Right atrium auricular region (tissue), 2 donors: Measurements from ENCODE around the gene PLD6. TPM values are rescaled to one million over a fixed set of nuclear protein-coding genes. Genes with fewer than 3 reads are reported as not detected.
"Not testable (repeated sequence)": the region's sequence is repeated elsewhere in the genome, so short reads cannot be mapped to it uniquely, and the experiment has no call there.

Experiments
- DNase-seq: peaks from one replicate; pipeline ENCODE4 v3.0.0-alpha.2; 2019; ENCODE audit warnings: low spot score
- H3K27ac ChIP-seq, 2 donors: fragments of 200-600 bp; sonication (generic); 1 replicate in 1 of 2; 2 replicates in 1 of 2; pipeline ENCODE4 v1.5.1; 2016 to 2019
- H3K27me3 ChIP-seq, 2 donors: fragments of 200-600 bp; sonication (generic); one replicate each; pipeline versions ENCODE4 v1.5.1 to v1.6.0; 2017 to 2019
- H3K36me3 ChIP-seq: fragments of 200-600 bp; sonication (generic); one replicate; pipeline ENCODE4 v1.5.1; 2016
- H3K4me1 ChIP-seq, 2 donors: fragments of 200-600 bp; sonication (generic); one replicate each; pipeline versions ENCODE4 v1.5.1 to v1.6.0; 2017 to 2019
- H3K4me3 ChIP-seq, 2 donors: fragments of 200-600 bp; sonication (generic); 1 replicate in 1 of 2; 2 replicates in 1 of 2; pipeline ENCODE4 v1.5.1; 2017 to 2019; ENCODE audit warnings: mild to moderate bottlenecking in 1 of 2, moderate library complexity in 1 of 2
- H3K9me3 ChIP-seq, 2 donors: fragments of 200-600 bp; sonication (generic); one replicate each; pipeline ENCODE4 v1.5.1; 2019
- total RNA-seq, 2 donors: library from RNA; depleted of rRNA; stranded (reverse); fragments of >200 nt; gene quantifications; one replicate each; pipeline ENCODE4 v1.1.0, GENCODE V29; 2016
- TF ChIP-seq, protein P1 (sequence below), 2 donors: fragments of 200-600 bp; sonication (generic); IDR thresholded peaks; one replicate each; pipeline ENCODE4 v1.5.1; 2019; ENCODE audit warnings: antibody characterized with exemption in 2 of 2

Gene PLD6, protein sequence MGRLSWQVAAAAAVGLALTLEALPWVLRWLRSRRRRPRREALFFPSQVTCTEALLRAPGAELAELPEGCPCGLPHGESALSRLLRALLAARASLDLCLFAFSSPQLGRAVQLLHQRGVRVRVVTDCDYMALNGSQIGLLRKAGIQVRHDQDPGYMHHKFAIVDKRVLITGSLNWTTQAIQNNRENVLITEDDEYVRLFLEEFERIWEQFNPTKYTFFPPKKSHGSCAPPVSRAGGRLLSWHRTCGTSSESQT
- 1 to 10 TPM; 3.1 to 6.8 TPM for total RNA-seq

DNA sequence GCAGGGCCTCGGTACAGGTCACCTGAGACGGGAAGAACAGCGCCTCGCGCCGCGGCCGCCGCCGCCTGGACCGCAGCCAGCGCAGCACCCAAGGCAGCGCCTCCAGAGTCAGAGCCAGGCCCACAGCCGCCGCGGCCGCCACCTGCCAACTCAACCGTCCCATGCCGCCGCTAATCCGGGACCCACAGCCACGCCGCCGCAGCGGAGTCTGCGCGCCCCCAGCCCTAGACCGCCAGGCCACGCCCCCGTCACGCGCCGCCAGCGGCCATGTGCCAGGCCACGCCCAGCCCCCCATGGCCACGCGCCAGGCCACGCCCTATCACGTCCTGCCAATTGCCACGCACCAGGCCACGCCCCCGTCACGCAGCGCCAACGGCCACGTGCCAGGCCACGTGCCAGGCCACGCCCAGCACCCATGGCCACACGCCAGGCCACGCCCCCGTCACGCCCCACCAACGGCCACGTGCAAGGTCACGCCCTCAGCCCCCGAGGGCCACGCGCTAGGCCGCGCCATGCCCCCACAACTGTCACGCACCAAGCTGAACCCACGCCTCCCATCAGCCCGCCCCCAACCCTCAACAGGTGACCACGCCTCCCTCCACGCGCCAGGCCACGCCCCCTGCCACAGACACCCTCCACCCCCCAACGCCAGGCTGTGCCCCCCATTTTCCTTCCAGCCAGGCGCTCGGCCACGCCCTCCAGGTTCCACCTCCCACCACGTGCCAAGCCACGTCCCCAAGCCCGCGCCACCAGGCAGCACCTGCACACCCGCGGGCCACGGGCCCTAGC is at the start of gene PLD6:
TSS of gene PLD6 (minus strand) at position 210 of the 789 bp plus-strand sequence. CDS start at position 163, 47 bp downstream.
- TF ChIP-seq, protein P1, sequence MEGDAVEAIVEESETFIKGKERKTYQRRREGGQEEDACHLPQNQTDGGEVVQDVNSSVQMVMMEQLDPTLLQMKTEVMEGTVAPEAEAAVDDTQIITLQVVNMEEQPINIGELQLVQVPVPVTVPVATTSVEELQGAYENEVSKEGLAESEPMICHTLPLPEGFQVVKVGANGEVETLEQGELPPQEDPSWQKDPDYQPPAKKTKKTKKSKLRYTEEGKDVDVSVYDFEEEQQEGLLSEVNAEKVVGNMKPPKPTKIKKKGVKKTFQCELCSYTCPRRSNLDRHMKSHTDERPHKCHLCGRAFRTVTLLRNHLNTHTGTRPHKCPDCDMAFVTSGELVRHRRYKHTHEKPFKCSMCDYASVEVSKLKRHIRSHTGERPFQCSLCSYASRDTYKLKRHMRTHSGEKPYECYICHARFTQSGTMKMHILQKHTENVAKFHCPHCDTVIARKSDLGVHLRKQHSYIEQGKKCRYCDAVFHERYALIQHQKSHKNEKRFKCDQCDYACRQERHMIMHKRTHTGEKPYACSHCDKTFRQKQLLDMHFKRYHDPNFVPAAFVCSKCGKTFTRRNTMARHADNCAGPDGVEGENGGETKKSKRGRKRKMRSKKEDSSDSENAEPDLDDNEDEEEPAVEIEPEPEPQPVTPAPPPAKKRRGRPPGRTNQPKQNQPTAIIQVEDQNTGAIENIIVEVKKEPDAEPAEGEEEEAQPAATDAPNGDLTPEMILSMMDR (IDR thresholded peaks at IDR 0.05) = peak in 1 of 2 donors; percentile 17
- Histone ChIP-seq H3K4me1 (peaks cover 0 to 56% of the 10 kb centered on the region in 2 donors), H3K9me3 (no peaks in the 10 kb centered on the region), H3K27me3 (no peaks in the 10 kb centered on the region), H3K36me3 (no peaks in the 10 kb centered on the region), H3K27ac (peak within 1 kb of the TSS; percentile 78 to 82), H3K4me3 (peak within 1 kb of the TSS; percentile 33 to 64)
- DNase-seq = peak; percentile 76

DNA sequence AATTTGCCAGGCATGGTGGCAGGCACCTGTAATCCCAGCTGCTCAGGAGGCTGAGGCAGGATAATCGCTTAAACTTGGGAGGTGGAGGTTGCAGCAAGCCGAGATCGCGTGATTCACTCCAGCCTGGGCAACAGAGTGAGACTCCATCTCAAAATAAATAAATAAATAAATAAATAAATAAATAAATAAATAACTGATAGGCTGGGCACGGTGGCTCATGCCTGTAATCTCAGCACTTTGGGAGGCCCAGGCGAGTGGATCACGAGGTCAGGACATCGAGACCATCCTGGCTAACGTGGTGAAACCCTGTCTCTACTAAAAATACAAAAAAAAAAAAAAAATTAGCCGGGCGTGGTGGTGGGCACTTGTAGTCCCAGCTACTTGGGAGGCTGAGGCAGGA is 49.6 kb upstream of the PLD6 start:
- H3K36me3 ChIP-seq = peaks cover 64% of the 10 kb centered on the region
- H3K4me3 ChIP-seq, H3K27me3 ChIP-seq: not testable (repeated sequence)

DNA sequence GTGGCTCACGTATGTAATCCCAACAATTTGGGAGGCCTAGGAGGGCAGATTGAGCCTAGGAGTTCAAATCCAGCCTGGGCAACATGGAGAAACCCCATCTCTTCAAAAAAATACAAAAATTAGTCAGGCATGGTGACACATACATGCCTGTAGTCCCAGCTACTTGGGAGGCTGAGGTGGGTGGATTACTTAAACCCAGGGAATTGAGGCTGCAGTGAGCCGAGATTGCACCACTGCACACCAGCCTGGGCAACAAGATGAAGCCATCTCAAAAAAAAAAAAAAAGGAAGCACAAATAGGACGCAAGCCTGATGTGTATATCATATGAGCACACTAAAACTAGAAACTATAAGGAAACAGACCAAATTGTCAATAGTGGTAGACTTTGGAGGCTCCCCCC is 47.9 kb upstream of the PLD6 start:
- Histone ChIP-seq H3K4me1 (peaks cover 0 to 10% of the 10 kb centered on the region in 2 donors), H3K4me3 (no peak overlapping the region), H3K9me3 (no peaks in the 10 kb centered on the region), H3K36me3 (peaks cover 62% of the 10 kb centered on the region), H3K27me3 (no peaks in the 10 kb centered on the region), H3K27ac (no peak overlapping the region)
- DNase-seq = no peak
- TF ChIP-seq, protein P1 (IDR thresholded peaks at IDR 0.05) = no peak

More for the DNA sequence above, 49.6 kb upstream of the PLD6 start:
- peaks cover 0 to 10% of the 10 kb centered on the region in 2 donors for H3K4me1 ChIP-seq
- not testable (repeated sequence) for DNase-seq, H3K9me3 ChIP-seq, H3K27ac ChIP-seq

DNA sequence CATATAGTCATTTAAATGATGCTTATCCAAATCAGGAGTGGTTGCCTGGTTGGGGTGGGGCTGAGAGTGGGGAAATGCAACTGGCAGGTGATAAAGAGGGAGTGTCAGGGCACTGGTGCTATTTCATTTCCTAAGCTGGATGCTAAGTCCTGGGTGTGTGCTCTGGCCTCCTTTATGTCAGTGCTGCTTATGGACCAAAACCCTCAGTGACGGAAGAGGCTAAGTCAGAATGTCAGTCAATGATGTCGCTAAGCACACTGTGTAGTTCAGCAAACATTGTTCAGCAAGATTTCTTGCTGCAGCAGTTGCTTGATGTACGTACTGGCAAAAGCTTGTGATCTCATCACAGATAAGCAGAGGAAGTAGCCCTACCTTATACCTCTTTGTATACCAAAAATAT is 47.3 kb upstream of the PLD6 start:
- H3K9me3 ChIP-seq = no peaks in the 10 kb centered on the region
- no peak overlapping the region for H3K27ac ChIP-seq
- TF ChIP-seq, protein P1 (IDR thresholded peaks at IDR 0.05) = no peak
- H3K27me3 ChIP-seq = no peaks in the 10 kb centered on the region
- peaks cover 62% of the 10 kb centered on the region for H3K36me3 ChIP-seq
- no peak overlapping the region for H3K4me3 ChIP-seq
- peaks cover 0 to 10% of the 10 kb centered on the region in 2 donors for H3K4me1 ChIP-seq
- no peak for DNase-seq

DNA sequence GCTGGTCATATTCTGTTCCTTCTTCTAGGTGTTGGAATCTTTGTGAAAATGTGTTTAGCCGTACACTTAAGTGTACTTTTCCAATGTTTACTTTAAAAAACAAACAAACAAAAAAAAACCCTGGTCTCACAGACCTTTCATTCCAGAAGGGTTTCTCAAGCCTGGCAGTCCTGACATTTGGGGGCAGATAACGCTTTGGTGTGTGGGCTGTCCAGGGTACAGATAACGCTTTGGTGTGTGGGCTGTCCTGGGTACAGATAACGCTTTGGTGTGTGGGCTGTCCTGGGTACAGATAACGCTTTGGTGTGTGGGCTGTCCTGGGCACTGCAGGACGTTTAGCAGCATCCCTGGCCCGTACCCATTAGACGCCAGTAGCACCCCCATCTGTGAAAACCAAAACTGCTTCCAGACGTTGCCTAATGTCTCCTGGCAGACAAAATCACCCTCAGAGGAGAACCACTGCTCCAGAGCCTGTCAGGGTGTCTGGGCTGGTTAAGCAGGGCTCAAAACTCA is 46.1 kb upstream of the PLD6 start:
- H3K9me3 ChIP-seq = no peaks in the 10 kb centered on the region
- H3K36me3 ChIP-seq = peaks cover 66% of the 10 kb centered on the region
- no peak overlapping the region for H3K27ac ChIP-seq
- H3K27me3 ChIP-seq = no peaks in the 10 kb centered on the region
- TF ChIP-seq, protein P1 (IDR thresholded peaks at IDR 0.05) = no peak
- peaks cover 0 to 10% of the 10 kb centered on the region in 2 donors for H3K4me1 ChIP-seq
- DNase-seq = no peak
- no peak overlapping the region for H3K4me3 ChIP-seq

DNA sequence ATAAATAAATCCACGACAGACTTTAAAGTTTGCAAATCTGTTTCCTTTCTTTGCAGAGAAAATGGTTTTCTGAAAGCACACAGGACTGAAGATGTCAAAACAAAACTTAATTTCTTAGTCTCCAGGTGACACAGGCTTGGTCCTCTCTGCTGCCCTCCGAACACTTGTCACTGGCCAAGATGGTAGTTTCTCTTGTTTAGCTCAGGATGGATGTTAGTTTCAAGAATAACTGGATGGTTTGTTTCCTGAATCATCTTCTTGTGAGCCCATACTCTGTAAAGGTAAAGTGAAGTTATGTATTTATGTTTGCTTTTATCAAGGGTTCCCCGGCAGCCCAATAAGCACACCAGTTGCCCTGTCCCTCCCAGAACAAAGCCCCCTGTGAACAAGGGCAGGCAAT is 40.7 kb upstream of the PLD6 start:
- H3K36me3 ChIP-seq = peaks cover 51% of the 10 kb centered on the region

More for the DNA sequence above, 40.7 kb upstream of the PLD6 start:
- DNase-seq = no peak
- no peaks in the 10 kb centered on the region for H3K27me3 ChIP-seq
- H3K9me3 ChIP-seq = no peaks in the 10 kb centered on the region
- no peaks in the 10 kb centered on the region for H3K4me1 ChIP-seq
- no peak overlapping the region for H3K27ac ChIP-seq
- H3K4me3 ChIP-seq = no peak overlapping the region
- TF ChIP-seq, protein P1 (IDR thresholded peaks at IDR 0.05) = no peak
